T-helper 17 cell (primary cell): Measurements from ENCODE around the gene IDI1. TPM values are rescaled to one million over a fixed set of nuclear protein-coding genes. Genes with fewer than 3 reads are reported as not detected.
A peak's percentile ranks its signal among the peaks of the same experiment; 100 is the strongest.
"Not testable (repeated sequence)": the region's sequence is repeated elsewhere in the genome, so short reads cannot be mapped to it uniquely, and the experiment has no call there.

Source experiments
- ATAC-seq: fragments of 150-1000 bp; cut with Tn5 transposase; 2 replicates; pipeline ENCODE4 v1.10.0; 2021; ENCODE audit warnings: mild to moderate bottlenecking, moderate library complexity
- DNase-seq, 3 donors: peaks; one replicate each; pipeline versions ENCODE4 v3.0.0 to v3.0.0-alpha.2; 2020 to 2021
- H3K9me3 ChIP-seq: one replicate; pipeline ENCODE4 v1.7.0; 2013; ENCODE audit warnings: low read length, mild to moderate bottlenecking; ENCODE audit not compliant: control insufficient read depth, poor library complexity, severe bottlenecking
- H3K27ac Mint-ChIP-seq: one replicate; pipeline ENCODE4 v1.8.0; 2022; ENCODE audit warnings: mild to moderate bottlenecking, moderate library complexity, mixed read lengths
- H3K27me3 Mint-ChIP-seq: one replicate; pipeline ENCODE4 v1.8.0; 2022; ENCODE audit warnings: mixed read lengths
- H3K36me3 Mint-ChIP-seq: one replicate; pipeline ENCODE4 v1.8.0; 2022; ENCODE audit warnings: low read depth, mixed read lengths
- H3K4me1 Mint-ChIP-seq: one replicate; pipeline ENCODE4 v1.8.0; 2022; ENCODE audit warnings: mild to moderate bottlenecking, mixed read lengths
- H3K4me3 Mint-ChIP-seq: one replicate; pipeline ENCODE4 v1.8.0; 2022; ENCODE audit warnings: mild to moderate bottlenecking, moderate library complexity, mixed read lengths
- total RNA-seq, 4 donors: library from RNA in 2 of 4; stranded (reverse) in 2 of 4; gene quantifications; one replicate each; pipeline ENCODE4 v1.2.3 and lab custom pipeline; 2022 to 2026

IDI1 gene
- total RNA-seq, 2 donors from 2014 or later: 116 to 134 TPM

- not testable (repeated sequence) for ATAC-seq, H3K36me3 Mint-ChIP-seq, H3K4me3 Mint-ChIP-seq
These were observed 10.2 kb downstream of the IDI1 start for GRCh38 chr10:1038769-1039168.

GRCh38 chr10:1037098-1037497 lies 11.8 kb downstream of the IDI1 start:
- H3K4me3 Mint-ChIP-seq: no peak overlapping the region
- no peaks in the 10 kb centered on the region for H3K27me3 Mint-ChIP-seq
- H3K9me3 ChIP-seq: no peaks in the 10 kb centered on the region
- ATAC-seq (no peak), DNase-seq (no peak)
- H3K36me3 Mint-ChIP-seq: peaks cover 2% of the 10 kb centered on the region
- peak overlapping the region; percentile 78 for H3K27ac Mint-ChIP-seq
- H3K4me1 Mint-ChIP-seq: peaks cover 12% of the 10 kb centered on the region

More at GRCh38 chr10:1038769-1039168, 10.2 kb downstream of the IDI1 start:
- H3K27me3 Mint-ChIP-seq, H3K27ac Mint-ChIP-seq, H3K9me3 ChIP-seq, DNase-seq: not testable (repeated sequence)
- peaks cover 20% of the 10 kb centered on the region for H3K4me1 Mint-ChIP-seq

GRCh38 chr10:1036341-1036791 lies 12.6 kb downstream of the IDI1 start:
- H3K4me3 Mint-ChIP-seq: peak overlapping the region; percentile 43
- peaks cover 2% of the 10 kb centered on the region for H3K36me3 Mint-ChIP-seq
- DNase-seq (peak in 1 of 3 donors; percentile 42), ATAC-seq (peak; percentile 85)
- H3K4me1 Mint-ChIP-seq: peaks cover 12% of the 10 kb centered on the region
- peak overlapping the region; percentile 78 for H3K27ac Mint-ChIP-seq
- no peaks in the 10 kb centered on the region for H3K27me3 Mint-ChIP-seq
- H3K9me3 ChIP-seq: no peaks in the 10 kb centered on the region

GRCh38 chr10:1035201-1035600 lies 13.7 kb downstream of the IDI1 start:
- no peak for ATAC-seq

GRCh38 chr10:1034758-1035157 lies 14.2 kb downstream of the IDI1 start:
- peaks cover 2% of the 10 kb centered on the region for H3K36me3 Mint-ChIP-seq
- ATAC-seq (no peak), DNase-seq (no peak)
- H3K9me3 ChIP-seq: no peaks in the 10 kb centered on the region
- H3K4me1 Mint-ChIP-seq: peaks cover 12% of the 10 kb centered on the region
- no peaks in the 10 kb centered on the region for H3K27me3 Mint-ChIP-seq
- no peak overlapping the region for H3K4me3 Mint-ChIP-seq
- H3K27ac Mint-ChIP-seq: peak overlapping the region; percentile 78

More at GRCh38 chr10:1035201-1035600, 13.7 kb downstream of the IDI1 start:
- H3K9me3 ChIP-seq: no peaks in the 10 kb centered on the region
- H3K4me3 Mint-ChIP-seq: no peak overlapping the region
- H3K4me1 Mint-ChIP-seq: peaks cover 12% of the 10 kb centered on the region
- peak overlapping the region; percentile 78 for H3K27ac Mint-ChIP-seq
- peaks cover 2% of the 10 kb centered on the region for H3K36me3 Mint-ChIP-seq
- DNase-seq: no peak
- H3K27me3 Mint-ChIP-seq: no peaks in the 10 kb centered on the region

- H3K27ac Mint-ChIP-seq: no peak overlapping the region
- no peaks in the 10 kb centered on the region for H3K9me3 ChIP-seq
- peaks cover 2% of the 10 kb centered on the region for H3K36me3 Mint-ChIP-seq
- no peaks in the 10 kb centered on the region for H3K27me3 Mint-ChIP-seq
- ATAC-seq: no peak
- no peak overlapping the region for H3K4me3 Mint-ChIP-seq
- peaks cover 12% of the 10 kb centered on the region for H3K4me1 Mint-ChIP-seq
- no peak for DNase-seq
These were observed 15.3 kb downstream of the IDI1 start for GRCh38 chr10:1033601-1034000.

GRCh38 chr10:1029838-1030237 lies 19.1 kb downstream of the IDI1 start:
- no peaks in the 10 kb centered on the region for H3K4me1 Mint-ChIP-seq
- ATAC-seq (no peak), DNase-seq (no peak)
- no peak overlapping the region for H3K4me3 Mint-ChIP-seq
- H3K27me3 Mint-ChIP-seq: no peaks in the 10 kb centered on the region
- no peaks in the 10 kb centered on the region for H3K9me3 ChIP-seq
- no peaks in the 10 kb centered on the region for H3K36me3 Mint-ChIP-seq
- H3K27ac Mint-ChIP-seq: no peak overlapping the region

- ATAC-seq (no peak), DNase-seq (no peak)
- Mint-ChIP-seq H3K4me3 (no peak overlapping the region), H3K36me3 (no peaks in the 10 kb centered on the region), H3K27ac (no peak overlapping the region), H3K4me1 (no peaks in the 10 kb centered on the region), H3K27me3 (no peaks in the 10 kb centered on the region)
- no peaks in the 10 kb centered on the region for H3K9me3 ChIP-seq
These were observed 22.3 kb downstream of the IDI1 start for GRCh38 chr10:1026578-1026977.

GRCh38 chr10:1025683-1026082 lies 23.2 kb downstream of the IDI1 start, which contains the start of gene IDI2:
Gene IDI2 (minus strand): TSS chr10:1025859. CDS start chr10:1024723, 1,136 bp downstream.
- H3K4me1 Mint-ChIP-seq: no peaks in the 10 kb centered on the region
- no peak for ATAC-seq
- H3K9me3 ChIP-seq: no peaks in the 10 kb centered on the region
- no peaks in the 10 kb centered on the region for H3K36me3 Mint-ChIP-seq
- H3K27me3 Mint-ChIP-seq: no peaks in the 10 kb centered on the region
- H3K4me3 Mint-ChIP-seq: no peak within 1 kb of the TSS
- H3K27ac Mint-ChIP-seq: no peak within 1 kb of the TSS
- DNase-seq: no peak

GRCh38 chr10:1024103-1024502 lies 24.8 kb downstream of the IDI1 start:
- H3K9me3 ChIP-seq: no peaks in the 10 kb centered on the region
- H3K4me3 Mint-ChIP-seq: no peak overlapping the region
- DNase-seq: no peak
- H3K36me3 Mint-ChIP-seq: peaks cover 1% of the 10 kb centered on the region
- H3K4me1 Mint-ChIP-seq: peaks cover under 1% of the 10 kb centered on the region
- no peak overlapping the region for H3K27ac Mint-ChIP-seq
- ATAC-seq: no peak
- no peaks in the 10 kb centered on the region for H3K27me3 Mint-ChIP-seq

- Mint-ChIP-seq H3K36me3 (peaks cover 5% of the 10 kb centered on the region), H3K27me3 (no peaks in the 10 kb centered on the region), H3K27ac (no peak overlapping the region), H3K4me1 (peaks cover 2% of the 10 kb centered on the region), H3K4me3 (no peak overlapping the region)
- DNase-seq (no peak), ATAC-seq (no peak)
- no peaks in the 10 kb centered on the region for H3K9me3 ChIP-seq
These were observed 26.5 kb downstream of the IDI1 start for GRCh38 chr10:1022413-1022812.

- H3K4me1 Mint-ChIP-seq: peaks cover 2% of the 10 kb centered on the region
- no peaks in the 10 kb centered on the region for H3K9me3 ChIP-seq
- ATAC-seq (no peak), DNase-seq (no peak)
- no peak overlapping the region for H3K4me3 Mint-ChIP-seq
- peaks cover 9% of the 10 kb centered on the region for H3K36me3 Mint-ChIP-seq
- H3K27ac Mint-ChIP-seq: no peak overlapping the region
- no peaks in the 10 kb centered on the region for H3K27me3 Mint-ChIP-seq
These were observed 28.0 kb downstream of the IDI1 start for GRCh38 chr10:1020958-1021357.

- no peak overlapping the region for H3K4me3 Mint-ChIP-seq
- DNase-seq (no peak), ATAC-seq (no peak)
- H3K36me3 Mint-ChIP-seq: peaks cover 9% of the 10 kb centered on the region
- H3K9me3 ChIP-seq: no peaks in the 10 kb centered on the region
- no peak overlapping the region for H3K27ac Mint-ChIP-seq
- no peaks in the 10 kb centered on the region for H3K27me3 Mint-ChIP-seq
- peaks cover 2% of the 10 kb centered on the region for H3K4me1 Mint-ChIP-seq
These were observed 28.5 kb downstream of the IDI1 start for GRCh38 chr10:1020460-1020859.

- H3K4me3 Mint-ChIP-seq: no peak overlapping the region
- DNase-seq (no peak), ATAC-seq (no peak)
- no peak overlapping the region for H3K27ac Mint-ChIP-seq
- no peaks in the 10 kb centered on the region for H3K9me3 ChIP-seq
- peaks cover 2% of the 10 kb centered on the region for H3K4me1 Mint-ChIP-seq
- H3K27me3 Mint-ChIP-seq: no peaks in the 10 kb centered on the region
- peaks cover 9% of the 10 kb centered on the region for H3K36me3 Mint-ChIP-seq
These were observed 29.6 kb downstream of the IDI1 start for GRCh38 chr10:1019362-1019761.
